GM15510 (cell line): ENCODE measurements around the gene HCST.

Experiments
- POLR2A ChIP-seq: IDR thresholded peaks from 3 replicates; pipeline ENCODE4 v1.6.1; 2011; ENCODE audit warnings: borderline replicate concordance; ENCODE audit not compliant: insufficient read length; ENCODE audit errors: extremely low read depth

HCST gene

DNA sequence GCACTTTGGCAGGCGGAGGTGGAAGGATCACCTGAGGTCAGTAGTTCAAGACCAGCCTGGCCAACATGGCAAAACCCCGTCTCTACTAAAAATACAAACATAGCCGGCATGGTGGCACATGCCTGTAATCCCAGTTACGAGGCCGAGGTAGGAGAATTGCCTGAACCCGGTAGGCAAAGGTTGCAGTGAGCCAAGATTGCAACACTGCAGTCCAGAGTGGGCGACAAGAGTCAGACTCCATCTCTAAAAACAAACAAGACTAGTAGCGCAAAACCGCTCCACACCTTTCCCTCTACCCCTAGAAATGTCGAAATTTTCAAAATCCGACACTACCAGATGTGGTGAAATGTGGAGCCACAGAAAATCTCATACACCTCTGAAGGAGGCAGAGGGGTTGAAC is 17.0 kb downstream of the HCST start:
- TF ChIP-seq POLR2A = no peak

- TF ChIP-seq POLR2A = no peak
Observed at GRCh38 chr19:35921012-35921411, 18.7 kb downstream of the HCST start.

DNA sequence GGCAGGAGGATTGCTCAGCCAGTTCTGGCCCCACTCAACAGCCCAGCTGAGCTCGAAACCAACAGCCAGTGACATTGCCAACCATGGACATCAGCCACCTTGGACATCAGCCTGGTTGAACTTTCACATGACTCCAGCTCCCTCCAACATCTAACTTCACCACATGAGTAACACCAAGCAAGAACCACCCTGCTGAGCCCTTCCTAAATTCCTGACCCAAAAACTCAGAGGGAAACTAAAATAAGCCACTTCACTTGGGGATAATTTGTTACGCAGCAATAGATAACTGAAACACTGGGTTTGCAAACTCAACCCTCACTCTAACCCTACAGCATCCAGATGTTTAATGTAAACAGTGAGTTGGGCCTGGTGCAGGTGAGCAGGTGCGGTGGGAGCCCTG is 23.2 kb downstream of the HCST start:
- no peak for TF ChIP-seq POLR2A

DNA sequence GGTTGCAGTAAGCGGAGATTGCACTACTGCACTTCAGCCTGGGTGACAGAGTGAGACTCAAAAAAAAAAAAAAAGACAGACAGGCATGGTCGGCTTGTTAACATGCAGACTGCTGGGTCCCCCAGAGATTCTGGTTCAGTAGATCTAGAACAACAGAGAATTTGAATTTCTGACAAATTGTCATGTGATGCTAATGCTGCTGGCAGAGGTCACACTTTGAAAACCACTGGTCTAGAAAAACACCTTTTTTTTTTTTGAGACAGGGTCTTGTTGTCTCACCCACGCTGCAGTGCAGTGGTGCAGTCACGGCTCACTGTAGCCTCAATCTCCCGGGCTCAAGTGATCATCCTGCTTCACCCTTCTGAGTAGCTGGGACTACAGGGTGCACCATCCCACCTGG is 26.2 kb downstream of the HCST start:
- no peak for TF ChIP-seq POLR2A

DNA sequence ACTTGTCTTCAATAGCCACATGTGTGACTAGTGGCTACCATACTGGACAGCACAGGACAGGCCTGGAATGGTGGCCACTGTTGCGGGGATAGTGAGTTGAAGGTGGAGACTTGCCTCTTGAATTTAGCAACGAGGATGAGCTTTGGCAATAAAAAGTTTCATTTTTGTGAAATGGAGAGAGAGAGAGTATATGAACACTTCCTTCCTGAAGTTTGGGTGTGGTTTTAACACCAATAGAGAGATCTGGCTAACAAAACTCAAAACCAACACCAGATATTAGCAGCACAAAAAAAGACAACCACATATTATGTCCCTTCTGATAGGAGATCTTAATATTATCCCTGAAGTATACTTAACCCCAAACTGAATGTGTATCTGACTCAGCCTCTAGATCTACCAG is 27.5 kb downstream of the HCST start:
- no peak for TF ChIP-seq POLR2A

- TF ChIP-seq POLR2A = peak; percentile 99
Observed at GRCh38 chr19:35931161-35931873, 29.0 kb downstream of the HCST start.

DNA sequence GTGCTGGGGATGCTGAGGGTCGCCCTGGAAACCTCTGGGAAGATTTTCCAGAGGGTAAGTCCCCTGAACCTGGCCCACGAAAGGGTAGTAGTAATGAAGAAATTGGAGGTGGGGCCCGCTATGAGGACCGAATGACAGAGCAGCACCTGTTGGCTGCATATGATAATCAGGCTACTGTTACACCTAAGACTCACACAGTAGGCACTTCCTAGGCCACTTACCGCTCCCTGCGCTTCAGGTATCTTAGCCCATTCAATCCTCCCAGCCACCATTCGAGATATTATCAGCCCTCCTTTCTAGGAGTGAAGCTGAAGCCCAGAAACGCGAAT is 29.5 kb downstream of the HCST start:
- no peak for TF ChIP-seq POLR2A

DNA sequence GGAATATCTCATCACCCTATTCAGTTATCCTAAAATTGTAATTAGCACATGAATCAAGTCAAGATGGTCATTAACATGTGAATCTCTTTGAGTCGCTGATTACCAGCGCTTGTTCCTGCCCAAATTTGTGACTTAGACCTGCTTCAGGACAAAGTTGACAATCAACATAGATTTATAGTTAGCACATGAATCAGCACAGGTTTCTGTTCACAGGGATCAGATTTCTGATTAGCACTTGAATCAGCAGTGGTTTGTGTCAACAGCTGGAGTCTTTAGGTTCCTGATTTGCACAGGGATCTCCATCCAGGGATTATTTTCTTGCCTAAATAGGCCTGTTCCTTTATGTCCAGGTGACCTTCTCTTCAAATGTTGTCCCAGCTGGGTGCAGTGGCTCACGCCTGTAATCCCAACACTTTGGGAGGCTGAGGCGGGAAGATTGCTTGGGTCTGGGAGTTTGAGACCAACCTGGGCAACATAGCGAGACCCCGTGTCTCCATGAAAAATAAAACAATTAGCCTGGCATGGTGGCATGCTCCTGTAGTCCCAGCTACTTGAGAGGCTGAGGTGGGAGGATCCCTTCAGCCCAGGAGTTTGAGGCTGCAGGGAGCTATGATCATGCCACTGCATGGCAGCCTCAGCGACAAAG is 30.1 kb downstream of the HCST start:
- TF ChIP-seq POLR2A = no peak

GRCh38 chr19:35935911-35936737 is 33.8 kb downstream of the HCST start, which contains the start of gene LRFN3:
Gene LRFN3 (plus strand): TSS chr19:35936374. CDS start chr19:35939426, 3,052 bp downstream.
- TF ChIP-seq POLR2A = no peak

DNA sequence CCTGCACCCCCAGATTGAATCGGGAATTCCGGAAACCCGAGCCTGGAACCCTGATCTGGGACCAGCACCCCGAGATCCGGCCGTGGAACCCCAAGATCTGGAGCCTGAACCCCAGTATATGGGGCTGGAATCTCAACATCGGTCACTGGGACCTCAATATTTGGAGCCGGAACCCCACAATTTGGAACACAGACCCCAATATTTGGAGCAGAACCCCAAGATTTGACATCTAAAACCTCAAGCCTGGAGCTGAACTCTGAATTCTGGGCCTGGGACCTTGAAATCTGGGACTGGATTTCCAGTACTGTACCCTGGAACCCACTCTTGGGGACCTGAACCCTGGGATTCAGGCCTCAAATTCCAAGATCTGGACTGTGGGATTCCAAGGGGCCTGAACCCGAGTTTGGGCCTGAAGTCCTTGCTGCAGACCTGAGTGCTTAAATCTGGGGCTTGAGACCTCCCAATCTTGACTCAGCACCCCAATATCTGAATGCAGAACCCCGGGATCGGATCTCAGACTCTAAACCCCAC is 34.5 kb downstream of the HCST start:
- no peak for TF ChIP-seq POLR2A

DNA sequence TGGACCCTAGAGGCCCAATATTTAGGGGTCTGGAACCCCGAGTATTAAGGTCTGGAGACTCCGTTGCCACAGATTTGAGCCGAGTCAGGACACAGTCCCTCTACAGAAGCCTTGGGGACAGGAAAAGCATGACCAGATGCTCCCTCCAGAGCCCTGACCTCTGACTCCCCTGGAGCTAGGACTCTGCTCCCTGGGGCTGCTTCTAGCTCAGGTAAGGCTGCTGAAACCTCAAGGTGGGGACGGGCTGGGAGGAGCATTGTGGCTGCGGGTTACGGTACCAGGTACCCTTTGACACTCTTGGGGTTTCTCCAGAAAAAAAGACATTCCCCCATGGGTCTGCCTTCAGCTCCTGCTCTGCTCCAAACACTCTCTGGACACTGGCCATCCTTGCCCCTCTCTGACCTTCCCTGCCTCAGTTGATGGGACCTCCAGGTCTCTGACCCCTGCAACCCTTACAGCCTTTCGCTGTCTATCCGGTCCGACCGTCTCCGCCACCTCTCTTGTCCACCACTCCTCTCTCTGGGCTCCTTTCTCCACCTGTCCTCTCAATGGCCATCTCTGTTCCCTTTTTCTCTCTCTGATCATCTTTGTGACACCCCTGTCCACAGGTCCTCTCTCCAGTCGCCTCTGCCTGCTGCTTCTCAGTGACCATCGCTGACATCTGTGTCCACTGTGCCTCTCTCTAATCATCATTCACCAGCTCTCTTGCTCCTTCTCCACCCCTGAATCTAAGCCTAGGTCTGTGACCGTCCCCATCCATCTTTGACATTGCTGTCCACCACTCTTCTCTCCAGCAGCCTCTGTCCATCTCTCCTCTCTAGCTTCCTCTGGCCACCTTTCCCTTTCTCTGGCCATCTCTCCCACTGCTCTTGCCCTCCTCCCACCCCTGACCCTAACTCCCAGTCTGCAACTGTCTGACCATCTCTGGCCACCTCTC is 35.3 kb downstream of the HCST start:
- TF ChIP-seq POLR2A = no peak

GRCh38 chr19:35938282-35939224 is 36.2 kb downstream of the HCST start:
- TF ChIP-seq POLR2A = no peak
